Muscle layer of duodenum (tissue), 2 donors: ENCODE results near the gene CCSER2.
A peak's percentile ranks its signal among the peaks of the same experiment; 100 is the strongest.
"Not testable (repeated sequence)": the region's sequence is repeated elsewhere in the genome, so short reads cannot be mapped to it uniquely, and the experiment has no call there.

Experiments used
- H3K27ac ChIP-seq: one replicate; pipeline ENCODE4 v1.7.0; 2013; ENCODE audit warnings: mild to moderate bottlenecking, low read length
- H3K27me3 ChIP-seq: one replicate; pipeline ENCODE4 v1.7.0; 2013; ENCODE audit warnings: low read depth, mild to moderate bottlenecking, control low read depth, low read length
- H3K36me3 ChIP-seq, 2 donors: one replicate each; pipeline ENCODE4 v1.7.0; 2013; ENCODE audit warnings: low read length in 2 of 2, control low read depth in 1 of 2, mild to moderate bottlenecking in 1 of 2; ENCODE audit not compliant: insufficient read depth in 2 of 2, control insufficient read depth in 1 of 2
- H3K4me1 ChIP-seq, 2 donors: one replicate each; pipeline ENCODE4 v1.7.0; 2013; ENCODE audit warnings: low read length in 2 of 2, mild to moderate bottlenecking in 2 of 2, control low read depth in 1 of 2, moderate library complexity in 1 of 2; ENCODE audit not compliant: insufficient read depth in 2 of 2, control insufficient read depth in 1 of 2
- H3K4me3 ChIP-seq, 2 donors: one replicate each; pipeline ENCODE4 v1.7.0; 2013; ENCODE audit warnings: low read length in 2 of 2, low read depth in 1 of 2, mild to moderate bottlenecking in 1 of 2
- H3K9me3 ChIP-seq, 2 donors: one replicate each; pipeline ENCODE4 v1.7.0; 2013; ENCODE audit warnings: low read length in 2 of 2, control low read depth in 1 of 2, mild to moderate bottlenecking in 1 of 2; ENCODE audit not compliant: control insufficient read depth in 1 of 2
- donor health status: healthy.

CCSER2 gene

GRCh38 chr10:84321902-84322301, 6.5 kb upstream of the CCSER2 start:
- no peaks in the 10 kb centered on the region for H3K9me3 ChIP-seq
- no peak overlapping the region for H3K4me3 ChIP-seq
- H3K36me3 ChIP-seq, result no peaks in the 10 kb centered on the region
- H3K27ac ChIP-seq, result no peak overlapping the region
- no peaks in the 10 kb centered on the region for H3K4me1 ChIP-seq
- H3K27me3 ChIP-seq, result peaks cover 6% of the 10 kb centered on the region

- H3K27me3 ChIP-seq, H3K36me3 ChIP-seq, H3K9me3 ChIP-seq, H3K4me3 ChIP-seq, H3K27ac ChIP-seq, H3K4me1 ChIP-seq: not testable (repeated sequence)
Observed at GRCh38 chr10:84323566-84323965, 4.8 kb upstream of the CCSER2 start.

GRCh38 chr10:84326995-84327394, 1.4 kb upstream of the CCSER2 start:
- H3K27me3 ChIP-seq, H3K9me3 ChIP-seq, H3K27ac ChIP-seq, H3K36me3 ChIP-seq, H3K4me3 ChIP-seq: not testable (repeated sequence)
- H3K4me1 ChIP-seq, result peaks cover 0 to 13% of the 10 kb centered on the region in 2 donors

- Histone ChIP-seq H3K4me3 (peak overlapping the region; percentile 57 to 84), H3K4me1 (peaks cover 0 to 21% of the 10 kb centered on the region in 2 donors), H3K9me3 (no peaks in the 10 kb centered on the region), H3K27ac (peak overlapping the region; percentile 86), H3K27me3 (no peaks in the 10 kb centered on the region), H3K36me3 (no peaks in the 10 kb centered on the region)
Observed at GRCh38 chr10:84329196-84329611, 815 bp downstream of the CCSER2 start.

- H3K4me1 ChIP-seq, result peaks cover 0 to 29% of the 10 kb centered on the region in 2 donors
Observed at GRCh38 chr10:84329986-84330651, 1.7 kb downstream of the CCSER2 start.

GRCh38 chr10:84331091-84331490, 2.7 kb downstream of the CCSER2 start:
- Histone ChIP-seq H3K27ac (no peak overlapping the region), H3K36me3 (no peaks in the 10 kb centered on the region), H3K9me3 (no peaks in the 10 kb centered on the region), H3K4me1 (peaks cover 0 to 38% of the 10 kb centered on the region in 2 donors), H3K27me3 (no peaks in the 10 kb centered on the region), H3K4me3 (no peak overlapping the region)

More at GRCh38 chr10:84329986-84330651, 1.7 kb downstream of the CCSER2 start:
- Histone ChIP-seq H3K36me3 (no peaks in the 10 kb centered on the region), H3K27me3 (no peaks in the 10 kb centered on the region), H3K9me3 (no peaks in the 10 kb centered on the region), H3K27ac (peak overlapping the region; percentile 86), H3K4me3 (peak overlapping the region; percentile 57 to 84)

- Histone ChIP-seq H3K36me3 (no peaks in the 10 kb centered on the region), H3K27ac (no peak overlapping the region), H3K9me3 (no peaks in the 10 kb centered on the region), H3K4me3 (no peak overlapping the region), H3K27me3 (no peaks in the 10 kb centered on the region), H3K4me1 (peaks cover 0 to 48% of the 10 kb centered on the region in 2 donors)
Observed at GRCh38 chr10:84333864-84334451, 5.6 kb downstream of the CCSER2 start.

- H3K27ac ChIP-seq, result no peak overlapping the region
- no peak overlapping the region for H3K4me3 ChIP-seq
- H3K36me3 ChIP-seq, result no peaks in the 10 kb centered on the region
- H3K27me3 ChIP-seq, result no peaks in the 10 kb centered on the region
- H3K4me1 ChIP-seq, result peaks cover 0 to 43% of the 10 kb centered on the region in 2 donors
- no peaks in the 10 kb centered on the region for H3K9me3 ChIP-seq
Observed at GRCh38 chr10:84334811-84335210, 6.4 kb downstream of the CCSER2 start.

- Histone ChIP-seq H3K9me3 (no peaks in the 10 kb centered on the region), H3K36me3 (no peaks in the 10 kb centered on the region), H3K27ac (no peak overlapping the region), H3K4me3 (no peak overlapping the region), H3K27me3 (no peaks in the 10 kb centered on the region), H3K4me1 (peaks cover 0 to 36% of the 10 kb centered on the region in 2 donors)
Observed at GRCh38 chr10:84335516-84335915, 7.1 kb downstream of the CCSER2 start.

GRCh38 chr10:84336406-84337090, 8.2 kb downstream of the CCSER2 start:
- H3K9me3 ChIP-seq, result no peaks in the 10 kb centered on the region
- H3K27ac ChIP-seq, result no peak overlapping the region
- H3K27me3 ChIP-seq, result no peaks in the 10 kb centered on the region
- H3K4me3 ChIP-seq, result no peak overlapping the region
- H3K36me3 ChIP-seq, result no peaks in the 10 kb centered on the region
- peaks cover 0 to 34% of the 10 kb centered on the region in 2 donors for H3K4me1 ChIP-seq

- no peaks in the 10 kb centered on the region for H3K36me3 ChIP-seq
- no peak overlapping the region for H3K4me3 ChIP-seq
- H3K4me1 ChIP-seq, result peaks cover 3 to 38% of the 10 kb centered on the region in 2 donors
- H3K27me3 ChIP-seq, result no peaks in the 10 kb centered on the region
- H3K9me3 ChIP-seq, result no peaks in the 10 kb centered on the region
- H3K27ac ChIP-seq, result no peak overlapping the region
Observed at GRCh38 chr10:84337199-84337598, 8.8 kb downstream of the CCSER2 start.
